Measurements from ENCODE around the gene GRIK3.
"Not testable (repeated sequence)": the region's sequence is repeated elsewhere in the genome, so short reads cannot be mapped to it uniquely, and the experiment has no call there.

GRIK3 gene

DNA sequence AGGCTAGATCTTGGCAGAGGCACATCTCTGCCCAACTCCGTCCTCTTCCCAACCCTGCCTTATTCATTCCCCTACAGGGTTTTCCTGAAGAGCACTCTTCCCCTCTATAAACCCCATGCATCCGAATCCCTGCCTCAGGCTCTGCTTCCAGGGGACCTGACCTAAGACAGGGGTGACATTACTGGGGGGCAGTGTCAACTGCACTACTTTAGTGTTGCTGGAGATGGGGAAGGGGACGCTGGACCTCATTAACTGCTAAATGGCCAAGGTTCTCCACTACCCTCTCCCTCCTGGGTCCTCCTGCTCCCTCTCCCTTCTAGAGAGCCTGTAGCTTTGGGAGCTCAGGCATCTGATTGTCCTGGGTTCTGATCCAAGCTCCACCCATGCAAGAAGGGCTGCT lies 126.2 kb downstream of the GRIK3 start:
- Histone ChIP-seq H3K27ac (ENCODE audit: low read length) (no peak overlapping the region), H3K4me1 (ENCODE audit: low read length) (peaks cover 28% of the 10 kb centered on the region), H2AFZ (ENCODE audit: low read depth, low read length) (no peak overlapping the region), H3K4me2 (ENCODE audit: low read length) (no peak overlapping the region), H4K20me1 (ENCODE audit: insufficient read depth, low read length) (no peaks in the 10 kb centered on the region), H3K9ac (ENCODE audit: low read length) (no peak overlapping the region), H3K27me3 (ENCODE audit: low read depth, low read length) (no peaks in the 10 kb centered on the region; the same call in 1 of the 2 replicates), H3K4me3 (ENCODE audit: low read length) (no peak overlapping the region), H3K9me3 (ENCODE audit: insufficient read depth, low read length) (no peaks in the 10 kb centered on the region), H3K36me3 (replicated peaks; ENCODE audit: low read depth, low read length) (no peaks in the 10 kb centered on the region), H3K79me2 (ENCODE audit: low read length) (no peaks in the 10 kb centered on the region)
- TF ChIP-seq, protein P1, sequence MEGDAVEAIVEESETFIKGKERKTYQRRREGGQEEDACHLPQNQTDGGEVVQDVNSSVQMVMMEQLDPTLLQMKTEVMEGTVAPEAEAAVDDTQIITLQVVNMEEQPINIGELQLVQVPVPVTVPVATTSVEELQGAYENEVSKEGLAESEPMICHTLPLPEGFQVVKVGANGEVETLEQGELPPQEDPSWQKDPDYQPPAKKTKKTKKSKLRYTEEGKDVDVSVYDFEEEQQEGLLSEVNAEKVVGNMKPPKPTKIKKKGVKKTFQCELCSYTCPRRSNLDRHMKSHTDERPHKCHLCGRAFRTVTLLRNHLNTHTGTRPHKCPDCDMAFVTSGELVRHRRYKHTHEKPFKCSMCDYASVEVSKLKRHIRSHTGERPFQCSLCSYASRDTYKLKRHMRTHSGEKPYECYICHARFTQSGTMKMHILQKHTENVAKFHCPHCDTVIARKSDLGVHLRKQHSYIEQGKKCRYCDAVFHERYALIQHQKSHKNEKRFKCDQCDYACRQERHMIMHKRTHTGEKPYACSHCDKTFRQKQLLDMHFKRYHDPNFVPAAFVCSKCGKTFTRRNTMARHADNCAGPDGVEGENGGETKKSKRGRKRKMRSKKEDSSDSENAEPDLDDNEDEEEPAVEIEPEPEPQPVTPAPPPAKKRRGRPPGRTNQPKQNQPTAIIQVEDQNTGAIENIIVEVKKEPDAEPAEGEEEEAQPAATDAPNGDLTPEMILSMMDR (IDR thresholded peaks at IDR 0.05; ENCODE audit: low read depth, low read length), result no peak
- TF ChIP-seq EZH2phosphoT487 (IDR thresholded peaks at IDR 0.05; ENCODE audit: low read depth), result no peak

DNA sequence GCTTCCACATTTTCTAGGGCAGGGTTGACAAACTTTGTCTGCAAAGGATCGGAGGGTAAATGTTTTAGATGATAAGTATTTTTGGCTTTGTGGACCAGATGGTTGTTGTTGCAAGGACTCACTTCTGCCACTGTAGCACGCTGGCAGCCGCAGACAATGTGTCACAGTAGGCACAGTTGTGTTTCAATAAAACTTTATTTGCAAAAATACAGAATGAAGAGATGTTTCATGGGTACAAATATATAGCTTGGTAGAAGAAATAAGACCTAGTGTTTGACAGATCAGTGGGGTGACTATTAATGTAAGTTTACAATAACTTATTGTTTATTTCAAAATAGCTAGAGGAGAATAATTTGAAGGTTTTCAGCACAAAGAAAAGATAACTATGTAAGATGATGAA lies 127.8 kb downstream of the GRIK3 start:
- H3K4me3 ChIP-seq (ENCODE audit: low read length), result no peak overlapping the region
- TF ChIP-seq EZH2phosphoT487 (IDR thresholded peaks at IDR 0.05; ENCODE audit: low read depth), result no peak
- TF ChIP-seq, protein P1 (IDR thresholded peaks at IDR 0.05; ENCODE audit: low read depth, low read length), result no peak
- H3K27ac ChIP-seq (ENCODE audit: low read length), result no peak overlapping the region
- no peaks in the 10 kb centered on the region for H3K9me3 ChIP-seq (ENCODE audit: insufficient read depth, low read length)
- no peak overlapping the region for H3K4me2 ChIP-seq (ENCODE audit: low read length)
- H3K36me3 ChIP-seq (replicated peaks; ENCODE audit: low read depth, low read length), result no peaks in the 10 kb centered on the region
- H3K4me1 ChIP-seq (ENCODE audit: low read length), result peaks cover 22% of the 10 kb centered on the region
- H3K27me3 ChIP-seq (ENCODE audit: low read depth, low read length), result no peaks in the 10 kb centered on the region; the same call in 1 of the 2 replicates
- H2AFZ ChIP-seq (ENCODE audit: low read depth, low read length), result no peak overlapping the region
- H4K20me1 ChIP-seq (ENCODE audit: insufficient read depth, low read length), result no peaks in the 10 kb centered on the region
- H3K79me2 ChIP-seq (ENCODE audit: low read length), result no peaks in the 10 kb centered on the region
- H3K9ac ChIP-seq (ENCODE audit: low read length), result no peak overlapping the region

DNA sequence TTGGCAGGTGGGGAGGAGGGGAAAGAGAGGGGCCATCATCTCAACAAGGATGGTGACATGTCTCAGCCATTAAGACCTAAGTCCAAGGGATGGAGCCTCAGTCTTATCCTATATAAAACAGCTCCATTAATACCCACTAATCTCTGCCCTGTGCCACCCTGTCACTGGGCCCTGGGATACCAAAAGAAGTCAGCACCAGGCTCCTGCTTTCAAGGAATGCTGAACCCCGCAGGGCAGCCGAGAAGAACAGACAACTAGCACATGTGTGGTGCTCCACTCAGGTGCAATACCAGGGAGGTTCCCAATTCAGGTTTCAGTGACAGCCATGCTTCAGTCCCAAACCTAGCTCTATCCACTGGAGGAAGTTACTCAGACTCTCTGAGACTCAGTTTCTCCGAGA lies 128.4 kb downstream of the GRIK3 start:
- no peaks in the 10 kb centered on the region for H3K36me3 ChIP-seq (replicated peaks; ENCODE audit: low read depth, low read length)
- H4K20me1 ChIP-seq (ENCODE audit: insufficient read depth, low read length), result no peaks in the 10 kb centered on the region

DNA sequence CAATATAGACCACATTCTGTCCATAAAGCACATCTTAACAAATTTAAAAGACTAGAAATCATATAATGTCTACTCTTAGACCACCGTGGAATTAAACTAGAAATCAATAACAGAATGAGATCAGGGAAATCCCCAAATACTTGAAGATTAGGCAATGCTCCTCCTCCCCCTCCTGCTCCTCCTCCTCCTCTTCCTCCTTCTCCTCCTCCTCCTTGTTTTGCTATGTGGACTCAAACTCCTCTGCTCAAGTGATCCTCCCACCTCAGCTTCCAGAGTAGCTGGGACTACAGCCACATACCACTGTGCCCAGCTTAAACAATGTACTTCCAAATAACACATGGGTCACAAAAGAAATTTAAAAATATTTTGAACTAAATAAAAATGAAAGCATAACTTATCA lies 134.2 kb downstream of the GRIK3 start:
- no peak overlapping the region for H3K4me2 ChIP-seq (ENCODE audit: low read length)

More for the DNA sequence above, 128.4 kb downstream of the GRIK3 start:
- Histone ChIP-seq H3K4me1 (ENCODE audit: low read length) (peaks cover 16% of the 10 kb centered on the region), H3K9me3 (ENCODE audit: insufficient read depth, low read length) (no peaks in the 10 kb centered on the region), H3K27ac (ENCODE audit: low read length) (no peak overlapping the region), H3K4me3 (ENCODE audit: low read length) (no peak overlapping the region), H3K4me2 (ENCODE audit: low read length) (no peak overlapping the region), H3K27me3 (ENCODE audit: low read depth, low read length) (no peaks in the 10 kb centered on the region; the same call in 1 of the 2 replicates), H3K79me2 (ENCODE audit: low read length) (no peaks in the 10 kb centered on the region), H3K9ac (ENCODE audit: low read length) (no peak overlapping the region), H2AFZ (ENCODE audit: low read depth, low read length) (no peak overlapping the region)
- TF ChIP-seq, protein P1 (IDR thresholded peaks at IDR 0.05; ENCODE audit: low read depth, low read length), result no peak
- no peak for TF ChIP-seq EZH2phosphoT487 (IDR thresholded peaks at IDR 0.05; ENCODE audit: low read depth)

DNA sequence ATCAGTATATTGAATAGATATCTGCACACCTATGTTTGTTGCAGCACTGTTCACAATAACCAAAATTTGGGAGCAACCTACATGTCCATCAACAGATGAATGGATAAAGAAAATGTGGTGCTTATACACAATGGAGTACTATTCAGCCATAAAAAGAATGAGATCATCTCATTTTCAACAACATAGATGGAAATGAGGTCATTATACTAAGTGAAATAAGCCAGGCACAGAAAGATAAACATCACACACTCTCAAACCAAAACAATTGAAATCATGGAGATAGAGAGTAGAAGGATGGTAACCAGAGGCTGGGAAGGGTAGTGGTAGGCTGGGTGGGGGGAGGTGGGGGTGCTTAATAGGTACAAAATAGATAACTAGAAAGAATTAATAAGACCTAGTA lies 136.5 kb downstream of the GRIK3 start:
- H3K9ac ChIP-seq (ENCODE audit: low read length); H2AFZ ChIP-seq (ENCODE audit: low read depth, low read length); H3K4me3 ChIP-seq (ENCODE audit: low read length); H3K79me2 ChIP-seq (ENCODE audit: low read length); H3K4me2 ChIP-seq (ENCODE audit: low read length); H3K27me3 ChIP-seq (ENCODE audit: low read depth, low read length); H3K4me1 ChIP-seq (ENCODE audit: low read length); H3K36me3 ChIP-seq (replicated peaks; ENCODE audit: low read depth, low read length); H3K27ac ChIP-seq (ENCODE audit: low read length); H3K9me3 ChIP-seq (ENCODE audit: insufficient read depth, low read length); H4K20me1 ChIP-seq (ENCODE audit: insufficient read depth, low read length): not testable (repeated sequence)

More for the DNA sequence above, 134.2 kb downstream of the GRIK3 start:
- Histone ChIP-seq H3K27me3 (ENCODE audit: low read depth, low read length) (peaks cover 9% of the 10 kb centered on the region), H3K4me3 (ENCODE audit: low read length) (no peak overlapping the region), H3K27ac (ENCODE audit: low read length) (no peak overlapping the region), H3K9ac (ENCODE audit: low read length) (no peak overlapping the region), H3K36me3 (replicated peaks; ENCODE audit: low read depth, low read length) (no peaks in the 10 kb centered on the region), H3K4me1 (ENCODE audit: low read length) (no peaks in the 10 kb centered on the region), H3K9me3 (ENCODE audit: insufficient read depth, low read length) (peaks cover 5% of the 10 kb centered on the region; the same call in 1 of the 2 replicates), H3K79me2 (ENCODE audit: low read length) (no peaks in the 10 kb centered on the region), H2AFZ (ENCODE audit: low read depth, low read length) (no peak overlapping the region), H4K20me1 (ENCODE audit: insufficient read depth, low read length) (no peaks in the 10 kb centered on the region)
- TF ChIP-seq EZH2phosphoT487 (IDR thresholded peaks at IDR 0.05; ENCODE audit: low read depth), result no peak
- TF ChIP-seq, protein P1 (IDR thresholded peaks at IDR 0.05; ENCODE audit: low read depth, low read length), result no peak
